ENCODE data around the gene EPN1. TPM values are rescaled to one million over a fixed set of nuclear protein-coding genes. Genes with fewer than 3 reads are reported as not detected.

The EPN1 gene
- total and polyA plus RNA-seq, 2 of the 13 experiments (the other 11 are each of a cell fraction or from before 2014, with no cell fraction given): 28.9 to 31.7 TPM

DNA sequence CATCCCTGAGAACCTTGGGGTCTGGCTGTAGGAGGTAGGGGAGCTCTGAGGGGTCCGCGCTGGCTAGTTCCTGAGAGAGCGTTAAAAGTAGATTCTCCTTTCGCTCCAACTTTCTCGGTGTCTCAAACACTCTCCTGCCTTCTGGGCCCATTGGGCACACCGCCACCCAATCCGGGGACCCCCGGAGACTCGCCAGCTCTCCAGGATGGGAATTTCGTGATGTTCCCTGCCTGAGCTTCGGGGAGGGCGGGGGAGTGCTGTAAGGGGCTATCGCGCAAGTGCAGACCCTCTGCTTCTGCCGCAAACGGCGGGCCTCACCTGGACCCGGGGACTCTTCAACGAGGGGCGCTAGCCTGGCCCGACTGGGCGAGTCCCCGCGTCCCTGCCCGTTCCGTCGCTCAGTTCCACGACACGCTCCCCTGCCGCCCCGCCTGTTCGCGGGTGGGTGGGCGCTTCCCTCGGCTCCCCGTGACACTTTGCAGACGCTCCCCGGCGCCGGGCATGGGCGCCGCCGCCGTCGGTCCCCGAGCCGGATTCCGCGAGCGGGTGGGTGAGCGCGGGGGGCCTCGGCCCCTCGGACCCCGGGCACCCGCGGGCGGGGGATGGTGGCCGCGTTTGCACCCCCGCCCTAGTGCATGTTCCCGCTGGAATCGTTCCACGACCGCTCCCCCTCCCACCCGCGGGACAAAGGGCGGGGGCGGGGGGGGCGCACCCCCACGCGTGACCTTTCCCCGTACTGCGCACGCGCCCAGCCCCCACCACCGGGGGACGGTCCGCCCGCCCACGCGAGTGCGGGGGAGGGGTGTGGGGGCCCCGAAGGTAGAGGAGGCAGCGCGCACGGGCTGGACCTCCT lies 27.1 kb upstream of the EPN1 start, which contains the start of gene CCDC106 (continued):
- peak; percentile 83 for TF ChIP-seq ZSCAN22 (CRISPR knock-in tag; IDR thresholded peaks at IDR 0.05)
- no peak for TF ChIP-seq ZNF180 (CRISPR knock-in tag; IDR thresholded peaks at IDR 0.05; ENCODE audit: borderline replicate concordance, low read depth)
- TF ChIP-seq, protein P1, sequence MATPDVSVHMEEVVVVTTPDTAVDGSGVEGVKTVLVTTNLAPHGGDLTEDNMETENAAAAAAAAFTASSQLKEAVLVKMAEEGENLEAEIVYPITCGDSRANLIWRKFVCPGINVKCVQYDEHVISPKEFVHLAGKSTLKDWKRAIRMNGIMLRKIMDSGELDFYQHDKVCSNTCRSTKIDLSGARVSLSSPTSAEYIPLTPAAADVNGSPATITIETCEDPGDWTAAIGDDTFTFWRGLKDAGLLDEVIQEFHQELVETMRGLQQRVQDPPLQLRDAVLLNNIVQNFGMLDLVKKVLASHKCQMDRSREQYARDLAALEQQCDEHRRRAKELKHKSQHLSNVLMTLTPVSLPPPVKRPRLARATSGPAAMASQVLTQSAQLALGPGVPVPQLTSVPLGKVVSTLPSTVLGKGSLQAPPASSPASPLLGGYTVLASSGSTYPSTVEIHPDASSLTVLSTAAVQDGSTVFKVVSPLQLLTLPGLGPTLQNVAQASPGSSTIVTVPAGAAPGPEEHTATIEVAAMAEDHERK (CRISPR knock-in tag; IDR thresholded peaks at IDR 0.05; ENCODE audit: low read depth): no peak
- TF ChIP-seq ZNF205 (CRISPR knock-in tag; IDR thresholded peaks at IDR 0.05): no peak
- TF ChIP-seq NCOA2 (CRISPR knock-in tag; IDR thresholded peaks at IDR 0.05): no peak
- TF ChIP-seq ZBTB8A (CRISPR knock-in tag; IDR thresholded peaks at IDR 0.05; ENCODE audit: borderline replicate concordance, low read depth): no peak
- TF ChIP-seq ZNF737 (CRISPR knock-in tag; IDR thresholded peaks at IDR 0.05; ENCODE audit: borderline replicate concordance): no peak
- TF ChIP-seq KDM5B (CRISPR knock-in tag; IDR thresholded peaks at IDR 0.05; ENCODE audit: borderline replicate concordance): peak; percentile 73; the same call in 1 of the 2 replicates
- TF ChIP-seq HNRNPLL (IDR thresholded peaks at IDR 0.05; ENCODE audit: low read depth, low read length, poor library complexity, severe bottlenecking): peak; percentile 43
- TF ChIP-seq, protein P2, sequence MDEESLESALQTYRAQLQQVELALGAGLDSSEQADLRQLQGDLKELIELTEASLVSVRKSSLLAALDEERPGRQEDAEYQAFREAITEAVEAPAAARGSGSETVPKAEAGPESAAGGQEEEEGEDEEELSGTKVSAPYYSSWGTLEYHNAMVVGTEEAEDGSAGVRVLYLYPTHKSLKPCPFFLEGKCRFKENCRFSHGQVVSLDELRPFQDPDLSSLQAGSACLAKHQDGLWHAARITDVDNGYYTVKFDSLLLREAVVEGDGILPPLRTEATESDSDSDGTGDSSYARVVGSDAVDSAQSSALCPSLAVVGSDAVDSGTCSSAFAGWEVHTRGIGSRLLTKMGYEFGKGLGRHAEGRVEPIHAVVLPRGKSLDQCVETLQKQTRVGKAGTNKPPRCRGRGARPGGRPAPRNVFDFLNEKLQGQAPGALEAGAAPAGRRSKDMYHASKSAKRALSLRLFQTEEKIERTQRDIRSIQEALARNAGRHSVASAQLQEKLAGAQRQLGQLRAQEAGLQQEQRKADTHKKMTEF (CRISPR knock-in tag; IDR thresholded peaks at IDR 0.05): peak; percentile 82; the same call in 1 of the 2 replicates
- TF ChIP-seq HNRNPUL1 (IDR thresholded peaks at IDR 0.05; ENCODE audit: low read depth, low read length): no peak
- TF ChIP-seq CBX2 (IDR thresholded peaks at IDR 0.05; ENCODE audit: low read depth, low read length): no peak
- TF ChIP-seq CBX2 (CRISPR knock-in tag; IDR thresholded peaks at IDR 0.05; ENCODE audit: low read depth): no peak
- TF ChIP-seq ISL2 (CRISPR knock-in tag; IDR thresholded peaks at IDR 0.05): 0 out of 2 replicates have a peak, but pooled peaks have one; percentile 29
- TF ChIP-seq MXD4 (CRISPR knock-in tag; IDR thresholded peaks at IDR 0.05): peak; percentile 49; the same call in 1 of the 2 replicates
- TF ChIP-seq NCOA5 (CRISPR knock-in tag; IDR thresholded peaks at IDR 0.05): no peak
- no peak for TF ChIP-seq GATA4 (IDR thresholded peaks at IDR 0.05; ENCODE audit: borderline replicate concordance, low read depth)
- peak; percentile 45; the same call in 1 of the 2 replicates for TF ChIP-seq ZNF691 (CRISPR knock-in tag; IDR thresholded peaks at IDR 0.05; ENCODE audit: borderline replicate concordance, low read depth)
- TF ChIP-seq ZNF614 (CRISPR knock-in tag; IDR thresholded peaks at IDR 0.05; ENCODE audit: borderline replicate concordance): 0 out of 2 replicates have a peak, but pooled peaks have one; percentile 47
- TF ChIP-seq HDAC1 (CRISPR knock-in tag; IDR thresholded peaks at IDR 0.05): peak; percentile 72
- TF ChIP-seq, protein P3, sequence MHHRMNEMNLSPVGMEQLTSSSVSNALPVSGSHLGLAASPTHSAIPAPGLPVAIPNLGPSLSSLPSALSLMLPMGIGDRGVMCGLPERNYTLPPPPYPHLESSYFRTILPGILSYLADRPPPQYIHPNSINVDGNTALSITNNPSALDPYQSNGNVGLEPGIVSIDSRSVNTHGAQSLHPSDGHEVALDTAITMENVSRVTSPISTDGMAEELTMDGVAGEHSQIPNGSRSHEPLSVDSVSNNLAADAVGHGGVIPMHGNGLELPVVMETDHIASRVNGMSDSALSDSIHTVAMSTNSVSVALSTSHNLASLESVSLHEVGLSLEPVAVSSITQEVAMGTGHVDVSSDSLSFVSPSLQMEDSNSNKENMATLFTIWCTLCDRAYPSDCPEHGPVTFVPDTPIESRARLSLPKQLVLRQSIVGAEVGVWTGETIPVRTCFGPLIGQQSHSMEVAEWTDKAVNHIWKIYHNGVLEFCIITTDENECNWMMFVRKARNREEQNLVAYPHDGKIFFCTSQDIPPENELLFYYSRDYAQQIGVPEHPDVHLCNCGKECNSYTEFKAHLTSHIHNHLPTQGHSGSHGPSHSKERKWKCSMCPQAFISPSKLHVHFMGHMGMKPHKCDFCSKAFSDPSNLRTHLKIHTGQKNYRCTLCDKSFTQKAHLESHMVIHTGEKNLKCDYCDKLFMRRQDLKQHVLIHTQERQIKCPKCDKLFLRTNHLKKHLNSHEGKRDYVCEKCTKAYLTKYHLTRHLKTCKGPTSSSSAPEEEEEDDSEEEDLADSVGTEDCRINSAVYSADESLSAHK (CRISPR knock-in tag; IDR thresholded peaks at IDR 0.05; ENCODE audit: borderline replicate concordance): 0 out of 2 replicates have a peak, but pooled peaks have one; percentile 56
- no peak for TF ChIP-seq PCBP2 (optimal IDR thresholded peaks at IDR 0.05; ENCODE audit: low read depth, low read length, poor library complexity, severe bottlenecking)
- peak; percentile 60; the same call in 1 of the 2 replicates for TF ChIP-seq THAP11 (CRISPR knock-in tag; IDR thresholded peaks at IDR 0.05)
- no peak for TF ChIP-seq GTF2F1 (IDR thresholded peaks at IDR 0.05; ENCODE audit: low read length)
